BJ (cell line): ENCODE measurements around the gene CRISPLD2. TPM values are rescaled to one million over a fixed set of nuclear protein-coding genes. Genes with fewer than 3 reads are reported as not detected.

Experiments used
- CTCF ChIA-PET: fragments of 350-600 bp; formaldehyde crosslinking; extraction: SDS; loops from one replicate; lab custom pipeline; 2021; ENCODE audit warnings: antibody characterized with exemption, inconsistent platforms; lab: Yijun Ruan, JAX
- POLR2A ChIA-PET: fragments of 300-600 bp; sonication (Branson Sonifier 250); formaldehyde crosslinking; extraction: SDS; loops from one replicate; lab custom pipeline; 2021; ENCODE audit warnings: antibody characterized with exemption; lab: Charles Lee
- DNase-seq: peaks from one replicate; pipeline ENCODE4 v3.0.0-alpha.2; 2011; ENCODE audit warnings: low read depth
- H3K27me3 ChIP-seq: 2 replicates; pipeline ENCODE4 v1.6.0; 2011; ENCODE audit warnings: low read length; ENCODE audit not compliant: control insufficient read depth, insufficient read depth
- H3K36me3 ChIP-seq: 2 replicates; pipeline ENCODE4 v1.5.1; 2011; ENCODE audit warnings: low read length; ENCODE audit not compliant: control insufficient read depth, insufficient read depth
- H3K4me3 ChIP-seq: 2 replicates; pipeline ENCODE4 v1.5.1; 2011; ENCODE audit warnings: low read depth, mild to moderate bottlenecking, control low read depth, low read length
- polyA plus RNA-seq: library from polyadenylated mRNA; depleted of rRNA; stranded (reverse); fragments of >200 nt; gene quantifications from 2 replicates; pipeline ENCODE4 v1.2.3, GENCODE V29; 2011
- TF ChIP-seq, protein P1 (sequence below): IDR thresholded peaks from 2 replicates; pipeline ENCODE4 v1.5.1; 2011; ENCODE audit warnings: low read depth, mild to moderate bottlenecking, control low read depth, inconsistent platforms, low read length, moderate library complexity; ENCODE audit not compliant: insufficient read depth

Gene CRISPLD2
- polyA plus RNA-seq, 1 experiment: 183 TPM

- H3K4me3 ChIP-seq: no peak overlapping the region
- DNase-seq: no peak
- ChIA-PET CTCF (interaction anchor here (1.3 to 4.9 kb wide), 2 partner anchors 21 to 177 kb away, joined by 3 to 36 read pairs; no protein-coding TSS in a partner anchor), POLR2A (no interaction called here)
- TF ChIP-seq, protein P1, sequence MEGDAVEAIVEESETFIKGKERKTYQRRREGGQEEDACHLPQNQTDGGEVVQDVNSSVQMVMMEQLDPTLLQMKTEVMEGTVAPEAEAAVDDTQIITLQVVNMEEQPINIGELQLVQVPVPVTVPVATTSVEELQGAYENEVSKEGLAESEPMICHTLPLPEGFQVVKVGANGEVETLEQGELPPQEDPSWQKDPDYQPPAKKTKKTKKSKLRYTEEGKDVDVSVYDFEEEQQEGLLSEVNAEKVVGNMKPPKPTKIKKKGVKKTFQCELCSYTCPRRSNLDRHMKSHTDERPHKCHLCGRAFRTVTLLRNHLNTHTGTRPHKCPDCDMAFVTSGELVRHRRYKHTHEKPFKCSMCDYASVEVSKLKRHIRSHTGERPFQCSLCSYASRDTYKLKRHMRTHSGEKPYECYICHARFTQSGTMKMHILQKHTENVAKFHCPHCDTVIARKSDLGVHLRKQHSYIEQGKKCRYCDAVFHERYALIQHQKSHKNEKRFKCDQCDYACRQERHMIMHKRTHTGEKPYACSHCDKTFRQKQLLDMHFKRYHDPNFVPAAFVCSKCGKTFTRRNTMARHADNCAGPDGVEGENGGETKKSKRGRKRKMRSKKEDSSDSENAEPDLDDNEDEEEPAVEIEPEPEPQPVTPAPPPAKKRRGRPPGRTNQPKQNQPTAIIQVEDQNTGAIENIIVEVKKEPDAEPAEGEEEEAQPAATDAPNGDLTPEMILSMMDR: no peak
- H3K36me3 ChIP-seq: no peaks in the 10 kb centered on the region
- H3K27me3 ChIP-seq: no peaks in the 10 kb centered on the region
Observed at GRCh38 chr16:84931107-84931494, 111.3 kb downstream of the CRISPLD2 start.

DNA sequence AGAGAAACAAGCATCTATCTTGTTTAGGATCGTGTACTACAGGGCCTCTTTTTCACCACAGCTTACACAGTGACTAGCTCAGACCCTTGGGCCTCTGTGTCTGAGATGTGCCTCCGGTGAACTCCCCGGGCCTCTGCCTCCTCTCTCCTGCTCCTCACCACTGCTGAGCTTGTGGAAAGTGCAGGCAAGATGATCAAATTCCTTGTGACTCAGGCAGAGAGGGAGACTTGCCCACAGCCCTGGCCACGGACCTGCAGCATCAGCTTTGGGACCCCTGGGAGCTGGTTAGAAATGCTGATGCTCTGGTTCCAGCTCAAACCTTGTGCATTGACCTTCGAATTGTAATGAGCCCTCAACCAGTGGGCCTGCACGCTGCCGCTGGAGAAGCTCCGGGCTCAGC lies 111.7 kb downstream of the CRISPLD2 start:
- CTCF ChIA-PET: interaction anchor here (1.3 to 4.9 kb wide), 2 partner anchors 20 to 178 kb away, joined by 3 to 36 read pairs; no protein-coding TSS in a partner anchor
- no peak overlapping the region for H3K4me3 ChIP-seq
- DNase-seq: no peak

DNA sequence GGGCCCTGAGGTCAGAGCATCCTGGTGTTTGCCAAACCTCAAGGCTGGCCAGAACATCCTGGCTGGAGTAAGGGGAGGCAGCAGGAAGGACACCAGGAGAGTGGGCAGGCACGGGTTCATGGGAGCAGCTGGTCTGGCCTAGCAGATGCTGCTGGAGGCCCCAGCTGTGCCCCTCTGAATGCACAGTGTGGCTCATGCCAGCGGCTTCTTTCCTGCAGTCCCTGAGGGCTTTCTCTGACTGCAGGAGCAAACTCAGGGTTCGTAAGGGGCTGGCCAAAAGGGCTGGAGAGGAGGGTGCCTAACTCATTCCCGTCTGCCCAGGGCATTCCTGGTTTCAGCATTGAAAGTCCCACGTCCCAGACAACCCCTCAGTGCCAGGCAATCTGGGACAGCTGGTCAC lies 112.9 kb downstream of the CRISPLD2 start:
- Histone ChIP-seq H3K4me3 (no peak overlapping the region), H3K27me3 (no peaks in the 10 kb centered on the region), H3K36me3 (no peaks in the 10 kb centered on the region)
- TF ChIP-seq, protein P1: no peak
- ChIA-PET POLR2A (no interaction called here), CTCF (interaction anchor here (3.0 to 4.9 kb wide), 3 partner anchors 7 to 37 kb away, joined by 14 to 36 read pairs (median 22); no protein-coding TSS in a partner anchor)
- DNase-seq: no peak

More for the DNA sequence above, 111.7 kb downstream of the CRISPLD2 start:
- no peaks in the 10 kb centered on the region for H3K36me3 ChIP-seq
- no peaks in the 10 kb centered on the region for H3K27me3 ChIP-seq
- POLR2A ChIA-PET: no interaction called here
- TF ChIP-seq, protein P1: no peak

DNA sequence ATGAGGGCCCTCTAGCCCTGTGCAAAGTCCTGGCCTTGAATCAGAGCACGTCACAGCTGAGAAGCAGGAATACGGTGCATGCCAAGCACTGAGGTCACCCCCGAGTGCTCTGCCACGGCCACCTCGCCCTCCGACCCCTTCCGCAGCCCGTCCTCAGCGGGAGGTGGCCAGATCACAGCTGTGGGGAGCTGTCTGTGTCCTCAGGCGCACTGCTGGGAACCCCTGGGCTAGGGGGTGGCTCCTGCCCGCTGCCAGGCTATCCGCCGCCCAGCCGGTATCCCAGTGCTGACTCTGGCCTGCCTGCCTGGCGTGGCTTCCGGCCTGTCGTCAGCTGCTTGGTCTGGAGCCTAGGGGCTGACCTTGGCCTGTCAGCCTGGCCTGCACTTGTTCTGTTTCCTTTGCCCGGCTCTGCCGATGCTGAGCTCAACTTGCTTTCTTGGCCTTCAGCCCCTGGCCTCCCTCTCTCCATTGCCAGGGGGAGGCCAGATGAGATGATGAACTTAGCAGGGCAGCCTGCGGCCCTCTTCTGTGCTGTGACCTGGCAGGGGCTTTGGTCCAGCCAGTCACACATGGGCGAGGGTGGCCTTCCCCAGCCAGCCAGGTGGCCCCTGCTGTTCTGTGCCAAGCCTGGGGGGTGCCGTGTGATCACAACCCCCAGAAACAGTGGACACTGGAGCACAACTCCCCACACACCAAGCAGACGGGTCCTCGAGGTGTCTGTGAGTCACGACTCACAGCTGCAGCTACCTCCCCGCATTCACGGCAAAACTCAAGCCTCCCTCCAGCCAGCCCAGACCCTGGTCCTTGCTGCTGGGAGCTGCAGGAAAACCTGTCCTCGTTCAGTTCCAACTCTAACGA lies 114.2 kb downstream of the CRISPLD2 start:
- ChIA-PET POLR2A (no interaction called here), CTCF (interaction anchor here (1.5 to 4.9 kb wide), 4 partner anchors 9 to 178 kb away, joined by 7 to 36 read pairs (median 18); no protein-coding TSS in a partner anchor)
- TF ChIP-seq, protein P1: no peak
- Histone ChIP-seq H3K36me3 (no peaks in the 10 kb centered on the region), H3K27me3 (no peaks in the 10 kb centered on the region), H3K4me3 (no peak overlapping the region)
- DNase-seq: no peak
